K562 (cell line): ENCODE data around the gene CD3D. TPM values are rescaled to one million over a fixed set of nuclear protein-coding genes. Genes with fewer than 3 reads are reported as not detected.

ENCODE experiments used
- BRCA1 ChIP-seq, 2 experiments: fragments of 450-650 bp in 1 of 2; sonication (generic) in 1 of 2; formaldehyde crosslinking in 1 of 2; IDR thresholded peaks; 2 replicates each; pipeline versions ENCODE4 v1.5.0 to v1.6.1; 2017 to 2020; ENCODE audit warnings: mild to moderate bottlenecking in 1 of 2, missing genetic modification reagents in 1 of 2
- COPS2 ChIP-seq: fragments of 450-650 bp; conservative IDR thresholded peaks from 2 replicates; pipeline ENCODE4 v1.6.1; 2016; ENCODE audit warnings: mild to moderate bottlenecking, moderate library complexity
- ERF ChIP-seq: fragments of 450-650 bp; formaldehyde crosslinking; IDR thresholded peaks from 2 replicates; pipeline ENCODE4 v1.4.0; 2020; ENCODE audit warnings: mild to moderate bottlenecking, mixed read lengths
- MNT ChIP-seq, 2 experiments: fragments of 450-650 bp; conservative IDR thresholded peaks; 2 replicates each; pipeline ENCODE4 v1.6.1; 2017; ENCODE audit warnings: mild to moderate bottlenecking in 2 of 2, moderate library complexity in 2 of 2
- NBN ChIP-seq: fragments of 450-650 bp; IDR thresholded peaks from 2 replicates; pipeline ENCODE4 v1.6.1; 2016; ENCODE audit warnings: low read depth, mild to moderate bottlenecking
- TBP ChIP-seq: optimal IDR thresholded peaks from 2 replicates; pipeline ENCODE3; 2011; ENCODE audit warnings: low read depth, low read length, improper control_type of control experiment
- TCF15 ChIP-seq: fragments of 250-450 bp; sonication (Bioruptor Pico); IDR thresholded peaks from 2 replicates; pipeline ENCODE4 v1.8.0; 2022; ENCODE audit warnings: moderate library complexity, mild to moderate bottlenecking, inconsistent platforms
- ZBTB1 ChIP-seq: sonication (generic); formaldehyde crosslinking; IDR thresholded peaks from 2 replicates; pipeline ENCODE4 v1.8.1; 2023; ENCODE audit warnings: missing genetic modification reagents, low read depth, mild to moderate bottlenecking, borderline replicate concordance
- ZNF232 ChIP-seq: sonication (generic); formaldehyde crosslinking; IDR thresholded peaks from 2 replicates; pipeline ENCODE4 v1.8.0; 2022; ENCODE audit warnings: mild to moderate bottlenecking, missing genetic modification reagents
- polyA plus RNA-seq, 8 experiments: library from polyadenylated mRNA; depleted of rRNA in 4 of 8; stranded (reverse) in 5 of 8; unstranded in 3 of 8; fragments of >200 nt; fragmentation: Nextera tagmentation in 2 of 8; fragmentation: Illumina TruSeq in 1 of 8; extraction: Ambion mirVana in 2 of 8; extraction: Trizol in 1 of 8; gene quantifications; 2 replicates each; pipeline versions ENCODE4 v1.2.1 to v1.2.3, GENCODE V29; 2011 to 2014; ENCODE audit warnings: inconsistent platforms in 1 of 8, missing spikeins in 1 of 8
- total RNA-seq, 7 experiments: library from RNA; depleted of rRNA in 6 of 7; stranded (reverse); fragments of >200 nt in 6 of 7; fragmentation: Illumina TruSeq in 2 of 7; extraction: Trizol in 2 of 7; gene quantifications; 2 replicates each; pipeline versions ENCODE4 v1.2.1 to v1.2.3, GENCODE V29; 2011 to 2021; ENCODE audit warnings: low replicate concordance in 1 of 7
- TF ChIP-seq, protein P1 (sequence below): fragments of 450-650 bp; IDR thresholded peaks from 2 replicates; pipeline ENCODE4 v1.6.1; 2016; ENCODE audit warnings: low read depth
- TF ChIP-seq, protein P2 (sequence below): fragments of 450-650 bp; formaldehyde crosslinking; IDR thresholded peaks from 2 replicates; pipeline ENCODE4 v1.4.0; 2022; ENCODE audit warnings: missing genetic modification characterization
- TF ChIP-seq, protein P3 (sequence below): fragments of 250-450 bp; sonication (Bioruptor Pico); IDR thresholded peaks from 2 replicates; pipeline ENCODE4 v1.5.0; 2021
- TF ChIP-seq, protein P4 (sequence below): fragments of 250-450 bp; sonication (Bioruptor Pico); IDR thresholded peaks from 2 replicates; pipeline ENCODE4 v1.8.0; 2021; ENCODE audit warnings: moderate library complexity, mild to moderate bottlenecking, inconsistent platforms

CD3D gene
- total and polyA plus RNA-seq, 9 of the 15 experiments (the other 6 are each of a cell fraction or from before 2014, with no cell fraction given), result 36.2 to 238 (median 67.1) TPM

DNA sequence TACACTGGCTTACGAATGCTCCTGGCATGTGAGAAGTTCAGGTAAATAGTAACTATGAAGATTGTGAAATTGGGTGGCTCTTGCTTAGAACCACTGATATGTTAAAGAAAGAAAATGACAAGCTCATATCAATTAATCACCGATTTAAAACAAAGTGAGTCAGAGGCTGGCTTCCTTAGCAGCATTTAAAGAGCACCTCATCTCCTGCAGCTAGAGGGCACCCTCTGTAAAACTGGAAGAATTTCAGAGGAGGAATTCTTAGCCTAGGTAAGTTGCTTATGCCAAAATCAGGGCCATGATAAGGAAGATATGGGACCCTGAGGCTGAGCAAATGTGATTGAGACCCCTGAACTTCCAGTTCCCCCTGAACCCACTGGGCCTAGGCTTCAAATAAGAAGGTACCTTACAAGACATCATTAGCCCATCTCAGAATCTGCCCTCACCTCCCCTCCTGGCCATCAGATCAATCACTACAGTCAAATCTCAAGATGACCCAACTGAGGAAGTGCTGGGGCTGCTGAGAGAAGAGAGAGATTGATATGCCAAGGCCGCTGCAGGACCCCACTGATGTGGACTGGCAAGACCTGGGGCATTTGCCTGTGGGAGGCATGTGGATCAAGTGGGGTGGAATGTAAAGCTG lies 46.6 kb downstream of the CD3D start (continued):
- TF ChIP-seq, protein P1, sequence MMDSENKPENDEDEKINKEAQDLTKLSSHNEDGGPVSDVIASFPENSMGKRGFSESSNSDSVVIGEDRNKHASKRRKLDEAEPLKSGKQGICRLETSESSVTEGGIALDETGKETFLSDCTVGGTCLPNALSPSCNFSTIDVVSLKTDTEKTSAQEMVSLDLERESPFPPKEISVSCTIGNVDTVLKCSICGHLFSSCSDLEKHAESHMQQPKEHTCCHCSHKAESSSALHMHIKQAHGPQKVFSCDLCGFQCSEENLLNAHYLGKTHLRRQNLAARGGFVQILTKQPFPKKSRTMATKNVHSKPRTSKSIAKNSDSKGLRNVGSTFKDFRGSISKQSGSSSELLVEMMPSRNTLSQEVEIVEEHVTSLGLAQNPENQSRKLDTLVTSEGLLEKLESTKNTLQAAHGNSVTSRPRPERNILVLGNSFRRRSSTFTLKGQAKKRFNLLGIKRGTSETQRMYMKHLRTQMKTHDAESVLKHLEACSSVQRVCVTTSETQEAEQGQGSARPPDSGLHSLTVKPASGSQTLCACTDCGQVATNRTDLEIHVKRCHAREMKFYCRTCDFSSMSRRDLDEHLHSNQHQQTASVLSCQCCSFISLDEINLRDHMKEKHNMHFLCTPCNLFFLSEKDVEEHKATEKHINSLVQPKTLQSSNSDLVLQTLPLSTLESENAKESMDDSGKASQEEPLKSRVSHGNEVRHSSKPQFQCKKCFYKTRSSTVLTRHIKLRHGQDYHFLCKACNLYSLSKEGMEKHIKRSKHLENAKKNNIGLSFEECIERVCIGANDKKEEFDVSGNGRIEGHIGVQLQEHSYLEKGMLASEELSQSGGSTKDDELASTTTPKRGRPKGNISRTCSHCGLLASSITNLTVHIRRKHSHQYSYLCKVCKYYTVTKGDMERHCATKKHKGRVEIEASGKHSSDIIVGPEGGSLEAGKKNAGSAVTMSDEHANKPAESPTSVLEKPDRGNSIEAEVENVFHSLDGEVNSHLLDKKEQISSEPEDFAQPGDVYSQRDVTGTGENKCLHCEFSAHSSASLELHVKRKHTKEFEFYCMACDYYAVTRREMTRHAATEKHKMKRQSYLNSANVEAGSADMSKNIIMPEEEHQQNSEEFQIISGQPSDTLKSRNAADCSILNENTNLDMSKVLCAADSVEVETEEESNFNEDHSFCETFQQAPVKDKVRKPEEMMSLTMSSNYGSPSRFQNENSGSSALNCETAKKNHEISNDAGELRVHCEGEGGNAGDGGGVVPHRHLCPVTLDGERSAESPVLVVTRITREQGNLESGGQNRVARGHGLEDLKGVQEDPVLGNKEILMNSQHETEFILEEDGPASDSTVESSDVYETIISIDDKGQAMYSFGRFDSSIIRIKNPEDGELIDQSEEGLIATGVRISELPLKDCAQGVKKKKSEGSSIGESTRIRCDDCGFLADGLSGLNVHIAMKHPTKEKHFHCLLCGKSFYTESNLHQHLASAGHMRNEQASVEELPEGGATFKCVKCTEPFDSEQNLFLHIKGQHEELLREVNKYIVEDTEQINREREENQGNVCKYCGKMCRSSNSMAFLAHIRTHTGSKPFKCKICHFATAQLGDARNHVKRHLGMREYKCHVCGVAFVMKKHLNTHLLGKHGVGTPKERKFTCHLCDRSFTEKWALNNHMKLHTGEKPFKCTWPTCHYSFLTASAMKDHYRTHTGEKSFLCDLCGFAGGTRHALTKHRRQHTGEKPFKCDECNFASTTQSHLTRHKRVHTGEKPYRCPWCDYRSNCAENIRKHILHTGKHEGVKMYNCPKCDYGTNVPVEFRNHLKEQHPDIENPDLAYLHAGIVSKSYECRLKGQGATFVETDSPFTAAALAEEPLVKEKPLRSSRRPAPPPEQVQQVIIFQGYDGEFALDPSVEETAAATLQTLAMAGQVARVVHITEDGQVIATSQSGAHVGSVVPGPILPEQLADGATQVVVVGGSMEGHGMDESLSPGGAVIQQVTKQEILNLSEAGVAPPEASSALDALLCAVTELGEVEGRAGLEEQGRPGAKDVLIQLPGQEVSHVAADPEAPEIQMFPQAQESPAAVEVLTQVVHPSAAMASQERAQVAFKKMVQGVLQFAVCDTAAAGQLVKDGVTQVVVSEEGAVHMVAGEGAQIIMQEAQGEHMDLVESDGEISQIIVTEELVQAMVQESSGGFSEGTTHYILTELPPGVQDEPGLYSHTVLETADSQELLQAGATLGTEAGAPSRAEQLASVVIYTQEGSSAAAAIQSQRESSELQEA, result no peak
- no peak for TF ChIP-seq COPS2
- TF ChIP-seq TCF15 (CRISPR knock-in tag), result no peak
- no peak for TF ChIP-seq BRCA1 (IDR thresholded peaks at IDR 0.05)
- no peak for TF ChIP-seq BRCA1 (CRISPR knock-in tag; IDR thresholded peaks at IDR 0.05)
- no peak for TF ChIP-seq NBN
- no peak for TF ChIP-seq ZNF232 (CRISPR knock-in tag)
- no peak for TF ChIP-seq MNT (conservative IDR thresholded peaks at IDR 0.05)
- TF ChIP-seq, protein P2, sequence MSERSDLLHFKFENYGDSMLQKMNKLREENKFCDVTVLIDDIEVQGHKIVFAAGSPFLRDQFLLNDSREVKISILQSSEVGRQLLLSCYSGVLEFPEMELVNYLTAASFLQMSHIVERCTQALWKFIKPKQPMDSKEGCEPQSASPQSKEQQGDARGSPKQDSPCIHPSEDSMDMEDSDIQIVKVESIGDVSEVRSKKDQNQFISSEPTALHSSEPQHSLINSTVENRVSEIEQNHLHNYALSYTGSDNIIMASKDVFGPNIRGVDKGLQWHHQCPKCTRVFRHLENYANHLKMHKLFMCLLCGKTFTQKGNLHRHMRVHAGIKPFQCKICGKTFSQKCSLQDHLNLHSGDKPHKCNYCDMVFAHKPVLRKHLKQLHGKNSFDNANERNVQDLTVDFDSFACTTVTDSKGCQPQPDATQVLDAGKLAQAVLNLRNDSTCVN (CRISPR knock-in tag), result no peak
- TF ChIP-seq ERF (CRISPR knock-in tag), result no peak
- TF ChIP-seq TBP, result no peak
- no peak for TF ChIP-seq ZBTB1 (CRISPR knock-in tag)
- TF ChIP-seq, protein P3, sequence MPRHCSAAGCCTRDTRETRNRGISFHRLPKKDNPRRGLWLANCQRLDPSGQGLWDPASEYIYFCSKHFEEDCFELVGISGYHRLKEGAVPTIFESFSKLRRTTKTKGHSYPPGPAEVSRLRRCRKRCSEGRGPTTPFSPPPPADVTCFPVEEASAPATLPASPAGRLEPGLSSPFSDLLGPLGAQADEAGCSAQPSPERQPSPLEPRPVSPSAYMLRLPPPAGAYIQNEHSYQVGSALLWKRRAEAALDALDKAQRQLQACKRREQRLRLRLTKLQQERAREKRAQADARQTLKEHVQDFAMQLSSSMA (CRISPR knock-in tag), result no peak
- TF ChIP-seq, protein P4, sequence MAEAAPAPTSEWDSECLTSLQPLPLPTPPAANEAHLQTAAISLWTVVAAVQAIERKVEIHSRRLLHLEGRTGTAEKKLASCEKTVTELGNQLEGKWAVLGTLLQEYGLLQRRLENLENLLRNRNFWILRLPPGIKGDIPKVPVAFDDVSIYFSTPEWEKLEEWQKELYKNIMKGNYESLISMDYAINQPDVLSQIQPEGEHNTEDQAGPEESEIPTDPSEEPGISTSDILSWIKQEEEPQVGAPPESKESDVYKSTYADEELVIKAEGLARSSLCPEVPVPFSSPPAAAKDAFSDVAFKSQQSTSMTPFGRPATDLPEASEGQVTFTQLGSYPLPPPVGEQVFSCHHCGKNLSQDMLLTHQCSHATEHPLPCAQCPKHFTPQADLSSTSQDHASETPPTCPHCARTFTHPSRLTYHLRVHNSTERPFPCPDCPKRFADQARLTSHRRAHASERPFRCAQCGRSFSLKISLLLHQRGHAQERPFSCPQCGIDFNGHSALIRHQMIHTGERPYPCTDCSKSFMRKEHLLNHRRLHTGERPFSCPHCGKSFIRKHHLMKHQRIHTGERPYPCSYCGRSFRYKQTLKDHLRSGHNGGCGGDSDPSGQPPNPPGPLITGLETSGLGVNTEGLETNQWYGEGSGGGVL (CRISPR knock-in tag), result no peak
